Loucy (cell line): ENCODE measurements around the gene CBLN3.
A peak's percentile ranks its signal among the peaks of the same experiment; 100 is the strongest.
"Not testable (repeated sequence)": the region's sequence is repeated elsewhere in the genome, so short reads cannot be mapped to it uniquely, and the experiment has no call there.

Experiments used
- H2AFZ ChIP-seq: fragments of 200-600 bp; sonication (generic); 2 replicates; pipeline ENCODE4 v1.6.0; 2016; ENCODE audit warnings: antibody characterized with exemption, mild to moderate bottlenecking, low read length, moderate library complexity
- H3F3A ChIP-seq: fragments of 200-600 bp; 2 replicates; pipeline ENCODE4 v1.6.0; 2016; ENCODE audit warnings: antibody characterized with exemption, low read depth, mild to moderate bottlenecking
- H3K27me3 ChIP-seq: fragments of 200-600 bp; sonication (generic); 2 replicates; pipeline ENCODE4 v1.6.1; 2014; ENCODE audit warnings: low read length, mild to moderate bottlenecking; ENCODE audit not compliant: insufficient read depth, poor library complexity, severe bottlenecking
- H3K36me3 ChIP-seq: fragments of 200-600 bp; sonication (generic); 2 replicates; pipeline ENCODE4 v1.6.1; 2016; ENCODE audit warnings: low read length; ENCODE audit not compliant: insufficient read depth
- H3K4me1 ChIP-seq: fragments of 200-600 bp; sonication (generic); 2 replicates; pipeline ENCODE4 v1.5.1; 2014; ENCODE audit warnings: low read length, mild to moderate bottlenecking; ENCODE audit not compliant: insufficient read depth, poor library complexity, severe bottlenecking
- H3K4me2 ChIP-seq: fragments of 200-600 bp; sonication (generic); 2 replicates; pipeline ENCODE4 v1.6.0; 2014; ENCODE audit warnings: antibody characterized with exemption, low read length, low read depth, mild to moderate bottlenecking; ENCODE audit not compliant: poor library complexity, severe bottlenecking
- H3K4me3 ChIP-seq: fragments of 200-600 bp; sonication (generic); 2 replicates; pipeline ENCODE4 v1.5.1; 2014; ENCODE audit warnings: low read length, mild to moderate bottlenecking, mixed read lengths; ENCODE audit not compliant: poor library complexity, severe bottlenecking
- H3K79me2 ChIP-seq: fragments of 200-600 bp; sonication (generic); 2 replicates; pipeline ENCODE4 v1.6.1; 2014; ENCODE audit warnings: low read length; ENCODE audit not compliant: insufficient read depth
- H3K9ac ChIP-seq: fragments of 200-600 bp; sonication (generic); 2 replicates; pipeline ENCODE4 v1.6.0; 2014; ENCODE audit warnings: mild to moderate bottlenecking, low read depth, low read length, moderate library complexity; ENCODE audit not compliant: poor library complexity, severe bottlenecking
- H3K9me2 ChIP-seq: fragments of 200-600 bp; sonication (generic); replicated peaks from 2 replicates; pipeline ENCODE4 v1.6.1; 2016; ENCODE audit warnings: low read depth, low read length, mixed read lengths
- H3K9me3 ChIP-seq: fragments of 200-600 bp; sonication (generic); 2 replicates; pipeline ENCODE4 v1.6.1; 2014; ENCODE audit warnings: mild to moderate bottlenecking, antibody characterized with exemption, low read length, low read depth; ENCODE audit not compliant: insufficient read depth
- H4K20me1 ChIP-seq: fragments of 200-600 bp; sonication (generic); 2 replicates; pipeline ENCODE4 v1.6.0; 2014; ENCODE audit warnings: antibody characterized with exemption, low read length, mild to moderate bottlenecking; ENCODE audit not compliant: insufficient read depth, poor library complexity, severe bottlenecking
- CTCF ChIP-seq: fragments of 200-600 bp; sonication (generic); conservative IDR thresholded peaks from 2 replicates; pipeline ENCODE4 v1.5.1; 2014; ENCODE audit warnings: mild to moderate bottlenecking, antibody characterized with exemption, low read length
- EZH2phosphoT487 ChIP-seq: fragments of 200-600 bp; IDR thresholded peaks from 2 replicates; pipeline ENCODE4 v1.6.1; 2018; ENCODE audit warnings: antibody characterized with exemption, mild to moderate bottlenecking, moderate library complexity, borderline replicate concordance

Gene CBLN3

GRCh38 chr14:24458736-24459135, 29.3 kb upstream of the CBLN3 start:
- no peak overlapping the region for H3K9ac ChIP-seq
- H3K4me1 ChIP-seq, result peaks cover 31% of the 10 kb centered on the region
- no peak overlapping the region for H2AFZ ChIP-seq
- no peak overlapping the region for H3K4me2 ChIP-seq
- TF ChIP-seq CTCF (no peak), EZH2phosphoT487 (no peak)
- H3K9me2 ChIP-seq, result no peaks in the 10 kb centered on the region
- H4K20me1 ChIP-seq, result no peaks in the 10 kb centered on the region
- no peaks in the 10 kb centered on the region for H3K9me3 ChIP-seq
- H3F3A ChIP-seq, result no peaks in the 10 kb centered on the region
- no peaks in the 10 kb centered on the region for H3K36me3 ChIP-seq
- H3K4me3 ChIP-seq, result no peak overlapping the region
- no peaks in the 10 kb centered on the region for H3K79me2 ChIP-seq
- no peaks in the 10 kb centered on the region for H3K27me3 ChIP-seq

GRCh38 chr14:24456980-24457379, 27.5 kb upstream of the CBLN3 start:
- Histone ChIP-seq H3K4me1 (peaks cover 21% of the 10 kb centered on the region), H3K9ac (no peak overlapping the region), H3K9me3 (no peaks in the 10 kb centered on the region), H3K4me2 (no peak overlapping the region), H4K20me1 (no peaks in the 10 kb centered on the region), H3K27me3 (no peaks in the 10 kb centered on the region), H2AFZ (no peak overlapping the region), H3K4me3 (no peak overlapping the region), H3F3A (no peaks in the 10 kb centered on the region), H3K9me2 (no peaks in the 10 kb centered on the region), H3K79me2 (no peaks in the 10 kb centered on the region), H3K36me3 (no peaks in the 10 kb centered on the region)
- no peak for TF ChIP-seq EZH2phosphoT487
- TF ChIP-seq CTCF, result no peak

- H3K4me1 ChIP-seq, H3K79me2 ChIP-seq, H3K36me3 ChIP-seq: not testable (repeated sequence)
Observed at GRCh38 chr14:24450828-24451227, 21.4 kb upstream of the CBLN3 start.

GRCh38 chr14:24443053-24443665, 13.7 kb upstream of the CBLN3 start:
- H3K27me3 ChIP-seq, result no peaks in the 10 kb centered on the region
- H3K36me3 ChIP-seq, result peaks cover 8% of the 10 kb centered on the region; the same call in 1 of the 2 replicates
- peaks cover 35% of the 10 kb centered on the region for H3K4me1 ChIP-seq
- no peak overlapping the region for H2AFZ ChIP-seq
- no peaks in the 10 kb centered on the region; the same call in 1 of the 2 replicates for H3F3A ChIP-seq
- H3K9me3 ChIP-seq, result no peaks in the 10 kb centered on the region; the same call in 1 of the 2 replicates
- H3K79me2 ChIP-seq, result peaks cover 45% of the 10 kb centered on the region
- H3K9ac ChIP-seq, result peak overlapping the region; percentile 96
- H3K9me2 ChIP-seq, result no peaks in the 10 kb centered on the region
- H3K4me3 ChIP-seq, result peak overlapping the region; percentile 91
- no peak for TF ChIP-seq CTCF
- TF ChIP-seq EZH2phosphoT487, result no peak
- peaks cover 8% of the 10 kb centered on the region for H4K20me1 ChIP-seq
- H3K4me2 ChIP-seq, result peak overlapping the region; percentile 100

More at GRCh38 chr14:24450828-24451227, 21.4 kb upstream of the CBLN3 start:
- H4K20me1 ChIP-seq, H3K9me2 ChIP-seq, H3K9me3 ChIP-seq, H3F3A ChIP-seq, H3K4me3 ChIP-seq, H3K4me2 ChIP-seq, H3K27me3 ChIP-seq, H3K9ac ChIP-seq, H2AFZ ChIP-seq: not testable (repeated sequence)
